AG04450 (cell line): ENCODE measurements around the gene TTLL11. TPM values are rescaled to one million over a fixed set of nuclear protein-coding genes. Genes with fewer than 3 reads are reported as not detected.
"Not testable (repeated sequence)": the region's sequence is repeated elsewhere in the genome, so short reads cannot be mapped to it uniquely, and the experiment has no call there.

Source experiments
- CTCF ChIA-PET: fragments of 300-600, 350-600 bp; formaldehyde crosslinking; extraction: SDS; loops from one replicate; lab custom pipeline; 2022; ENCODE audit warnings: antibody characterized with exemption, inconsistent platforms; lab: Charles Lee
- POLR2A ChIA-PET: fragments of 350-600 bp; formaldehyde crosslinking; extraction: SDS; loops from one replicate; lab custom pipeline; 2021; ENCODE audit warnings: antibody characterized with exemption, inconsistent platforms; lab: Yijun Ruan, JAX
- DNase-seq: peaks from one replicate; pipeline ENCODE4 v3.0.0-alpha.2; 2011; ENCODE audit warnings: low read depth, low spot score
- H3K27ac ChIP-seq: one replicate; pipeline ENCODE4 v1.5.1; 2012; ENCODE audit warnings: low read depth, low read length, control low read depth
- H3K27me3 ChIP-seq: one replicate; pipeline ENCODE4 v1.6.0; 2012; ENCODE audit warnings: low read length; ENCODE audit not compliant: control insufficient read depth, insufficient read depth
- H3K4me3 ChIP-seq: 2 replicates; pipeline ENCODE4 v1.5.1; 2011; ENCODE audit warnings: mild to moderate bottlenecking, low read depth, low read length, control low read depth
- H3K9me3 ChIP-seq: 2 replicates; pipeline ENCODE4 v1.5.1; 2012; ENCODE audit warnings: low read length; ENCODE audit not compliant: control insufficient read depth, insufficient read depth
- polyA plus RNA-seq: library from polyadenylated mRNA; depleted of rRNA; stranded (reverse); fragments of >200 nt; gene quantifications from 2 replicates; pipeline ENCODE4 v1.2.3, GENCODE V29; 2011
- TF ChIP-seq, protein P1 (sequence below): IDR thresholded peaks from 2 replicates; pipeline ENCODE4 v1.5.1; 2011; ENCODE audit warnings: low read depth, low read length, control low read depth, inconsistent platforms

Gene TTLL11
- polyA plus RNA-seq, 1 experiment: 4.6 TPM

DNA sequence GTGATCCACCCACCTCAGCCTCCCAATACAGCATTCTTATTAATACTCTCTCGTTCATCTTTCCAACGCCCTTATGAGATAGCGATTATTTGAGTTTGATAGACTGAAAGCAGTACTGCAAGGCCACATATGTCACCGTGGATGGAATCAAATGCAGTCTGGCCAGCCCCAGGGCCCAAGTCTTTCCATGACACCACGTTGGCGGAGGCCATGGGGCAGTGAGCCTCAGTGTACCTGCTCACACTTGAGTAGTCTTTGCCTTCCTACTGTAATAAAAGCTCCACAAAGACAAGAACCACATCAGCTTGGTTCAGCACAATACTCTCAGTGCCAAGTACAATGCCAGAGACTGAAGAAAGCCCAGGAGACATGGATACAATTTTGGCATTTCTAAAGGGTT lies 88.5 kb downstream of the TTLL11 start:
- POLR2A ChIA-PET: no interaction called here
- DNase-seq: no peak
- H3K27ac ChIP-seq: no peak overlapping the region
- H3K4me3 ChIP-seq: no peak overlapping the region
- CTCF ChIA-PET: no interaction called here
- TF ChIP-seq, protein P1, sequence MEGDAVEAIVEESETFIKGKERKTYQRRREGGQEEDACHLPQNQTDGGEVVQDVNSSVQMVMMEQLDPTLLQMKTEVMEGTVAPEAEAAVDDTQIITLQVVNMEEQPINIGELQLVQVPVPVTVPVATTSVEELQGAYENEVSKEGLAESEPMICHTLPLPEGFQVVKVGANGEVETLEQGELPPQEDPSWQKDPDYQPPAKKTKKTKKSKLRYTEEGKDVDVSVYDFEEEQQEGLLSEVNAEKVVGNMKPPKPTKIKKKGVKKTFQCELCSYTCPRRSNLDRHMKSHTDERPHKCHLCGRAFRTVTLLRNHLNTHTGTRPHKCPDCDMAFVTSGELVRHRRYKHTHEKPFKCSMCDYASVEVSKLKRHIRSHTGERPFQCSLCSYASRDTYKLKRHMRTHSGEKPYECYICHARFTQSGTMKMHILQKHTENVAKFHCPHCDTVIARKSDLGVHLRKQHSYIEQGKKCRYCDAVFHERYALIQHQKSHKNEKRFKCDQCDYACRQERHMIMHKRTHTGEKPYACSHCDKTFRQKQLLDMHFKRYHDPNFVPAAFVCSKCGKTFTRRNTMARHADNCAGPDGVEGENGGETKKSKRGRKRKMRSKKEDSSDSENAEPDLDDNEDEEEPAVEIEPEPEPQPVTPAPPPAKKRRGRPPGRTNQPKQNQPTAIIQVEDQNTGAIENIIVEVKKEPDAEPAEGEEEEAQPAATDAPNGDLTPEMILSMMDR: no peak
- no peaks in the 10 kb centered on the region for H3K27me3 ChIP-seq
- no peaks in the 10 kb centered on the region for H3K9me3 ChIP-seq

DNA sequence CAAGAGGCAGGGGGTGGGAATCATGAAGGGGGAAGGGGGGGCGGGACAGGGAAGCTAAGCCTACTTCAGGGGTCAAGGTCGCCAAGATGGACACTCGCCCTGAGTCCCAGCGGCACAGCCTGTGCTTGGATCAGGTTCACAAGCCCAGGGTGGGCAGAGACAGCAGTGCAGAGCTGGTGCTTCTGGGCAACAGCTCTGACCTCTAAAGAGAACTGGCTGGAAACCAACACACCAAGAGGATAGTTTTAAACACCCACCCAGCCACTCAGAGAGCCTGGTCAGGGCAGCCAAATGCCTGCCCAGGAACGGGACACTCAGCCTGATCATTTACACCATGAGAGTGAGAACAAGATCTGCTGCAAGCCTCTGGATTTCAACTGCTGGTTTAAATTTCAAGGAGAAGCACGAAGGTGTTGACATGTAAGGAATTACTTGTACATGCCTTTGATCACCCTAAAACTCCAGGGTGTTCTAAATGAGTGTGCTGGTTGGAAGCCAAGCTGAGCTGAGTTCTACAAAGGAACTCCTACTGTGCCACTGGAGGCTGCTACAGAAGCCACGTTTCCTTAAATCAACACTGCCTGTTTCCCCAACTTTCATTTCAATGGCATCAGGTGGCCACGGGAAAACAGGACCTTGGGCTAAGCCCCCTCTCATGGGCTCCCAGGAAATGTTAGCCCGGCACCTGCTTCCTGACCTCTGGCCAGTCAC lies 91.5 kb downstream of the TTLL11 start:
- no peak overlapping the region for H3K27ac ChIP-seq
- no peaks in the 10 kb centered on the region for H3K27me3 ChIP-seq
- H3K9me3 ChIP-seq: no peaks in the 10 kb centered on the region
- TF ChIP-seq, protein P1: no peak
- no peak for DNase-seq
- POLR2A ChIA-PET: no interaction called here
- H3K4me3 ChIP-seq: no peak overlapping the region
- CTCF ChIA-PET: interaction anchor here (1.4 to 1.8 kb wide), 3 partner anchors 98 to 455 kb away, joined by 4 to 6 read pairs (median 4); no protein-coding TSS in a partner anchor

DNA sequence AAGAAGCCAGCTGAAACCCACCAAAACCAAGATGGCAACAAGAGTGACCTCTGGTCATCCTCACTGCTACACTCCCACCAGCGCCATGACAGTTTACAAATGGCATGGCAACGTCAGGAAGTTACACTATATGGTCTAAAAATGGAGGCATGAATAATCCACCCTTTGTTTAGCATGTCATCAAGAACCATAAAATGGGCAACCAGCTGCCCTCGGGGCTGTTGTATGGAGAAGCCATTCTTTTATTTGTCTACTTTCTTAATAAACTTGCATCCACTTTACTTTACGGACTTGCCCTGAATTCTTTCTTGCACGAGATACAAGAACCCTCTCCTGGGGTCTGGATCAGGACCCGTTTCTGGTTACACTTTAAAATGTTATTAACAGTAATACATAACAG lies 92.6 kb downstream of the TTLL11 start:
- H3K27me3 ChIP-seq, H3K4me3 ChIP-seq, H3K27ac ChIP-seq, POLR2A ChIA-PET, DNase-seq, H3K9me3 ChIP-seq: not testable (repeated sequence)
- CTCF ChIA-PET: interaction anchor here (0.8 to 1.6 kb wide), 2 partner anchors 313 to 454 kb away, joined by 3 to 4 read pairs; no protein-coding TSS in a partner anchor

DNA sequence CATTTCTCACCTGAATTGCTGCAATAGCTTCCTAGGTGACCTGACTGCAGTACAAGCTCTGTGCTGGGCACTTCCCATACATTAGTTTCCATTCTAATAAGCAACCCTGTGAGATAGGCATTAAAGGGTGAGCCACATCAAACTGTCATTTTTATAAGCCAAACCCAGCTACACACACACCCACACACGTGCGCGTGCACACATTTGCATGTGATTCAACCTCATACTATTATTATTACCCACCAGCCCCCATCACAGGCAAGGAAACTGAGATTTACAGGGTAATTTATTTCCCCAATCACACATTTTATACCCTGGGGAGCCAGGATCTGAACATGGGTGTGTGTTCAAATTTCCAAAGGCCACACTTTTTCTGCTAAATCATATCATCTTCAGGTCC lies 93.6 kb downstream of the TTLL11 start:
- POLR2A ChIA-PET: no interaction called here
- no peak for DNase-seq
- no peak overlapping the region for H3K27ac ChIP-seq
- H3K27me3 ChIP-seq: no peaks in the 10 kb centered on the region
- TF ChIP-seq, protein P1: no peak
- H3K9me3 ChIP-seq: no peaks in the 10 kb centered on the region
- H3K4me3 ChIP-seq: no peak overlapping the region
- CTCF ChIA-PET: no interaction called here

DNA sequence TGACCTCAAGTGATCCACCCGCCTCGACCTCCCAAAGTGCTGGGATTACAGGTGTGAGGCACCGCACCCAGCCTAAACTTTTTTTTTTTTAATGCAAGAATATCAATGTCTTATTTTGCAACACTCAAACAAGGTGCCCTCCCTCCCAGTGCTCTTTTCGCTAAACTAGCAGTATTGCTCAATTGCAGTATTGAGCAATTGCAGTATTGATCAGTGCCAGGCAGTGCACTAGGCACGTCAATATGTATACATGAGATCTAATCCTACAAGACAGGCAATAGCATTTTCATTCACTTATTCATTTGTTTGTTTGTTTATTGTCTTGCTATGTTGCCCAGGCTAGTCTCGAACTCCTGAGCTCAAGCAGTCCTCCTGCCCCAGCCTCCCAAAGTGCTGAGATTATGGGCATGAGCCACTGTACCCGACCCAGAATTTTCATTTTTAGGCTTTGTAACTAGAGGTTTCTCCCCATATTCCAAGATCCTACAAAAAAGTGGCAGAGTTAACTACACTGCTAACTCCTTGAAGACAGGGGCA lies 94.5 kb downstream of the TTLL11 start:
- Histone ChIP-seq H3K27ac (no peak overlapping the region), H3K4me3 (no peak overlapping the region), H3K27me3 (no peaks in the 10 kb centered on the region), H3K9me3 (no peaks in the 10 kb centered on the region)
- no peak for DNase-seq
- TF ChIP-seq, protein P1: no peak
- ChIA-PET POLR2A (no interaction called here), CTCF (interaction anchor here (0.6 to 1.7 kb wide), 3 partner anchors 14 to 312 kb away, joined by 3 to 6 read pairs (median 3); no protein-coding TSS in a partner anchor)
